ENCODE results near the gene ELMO1. TPM values are rescaled to one million over a fixed set of nuclear protein-coding genes. Genes with fewer than 3 reads are reported as not detected.
A peak's percentile ranks its signal among the peaks of the same experiment; 100 is the strongest.

The ELMO1 gene
- total and polyA plus RNA-seq, 9 donors = 8.9 to 48.9 (median 28.0) TPM

GRCh38 chr7:36967387-36967786, 481.3 kb downstream of the ELMO1 start:
- Histone ChIP-seq H3K36me3 (no peaks in the 10 kb centered on the region), H3K4me3 (no peak overlapping the region), H3K9me3 (no peaks in the 10 kb centered on the region), H3K27ac (no peak overlapping the region), H3K27me3 (no peaks in the 10 kb centered on the region), H3K4me1 (ENCODE audit: insufficient read depth) (no peaks in the 10 kb centered on the region)
- WGBS, 3 donors = 13 to 15% (median 15%) methylated on average over 4 of the region's 4 CpGs
- DNase-seq = peak; percentile 39 to 74 (median 57)
- intact Hi-C loops (cut with DNase I) = loop anchor here in 3 of 4 donors (1.0 to 5.0 kb wide), 3 partner anchors 215 to 230 kb away; no protein-coding TSS in a partner anchor
- TF ChIP-seq CTCF (IDR thresholded peaks at IDR 0.05) (peak; percentile 60 to 72 (median 65)), POLR2A (IDR thresholded peaks at IDR 0.05) (no peak)

GRCh38 chr7:36966636-36967035, 482.0 kb downstream of the ELMO1 start:
- Histone ChIP-seq H3K36me3 (no peaks in the 10 kb centered on the region), H3K9me3 (no peaks in the 10 kb centered on the region), H3K4me1 (ENCODE audit: insufficient read depth) (no peaks in the 10 kb centered on the region), H3K4me3 (no peak overlapping the region), H3K27me3 (no peaks in the 10 kb centered on the region), H3K27ac (no peak overlapping the region)
- no peak for DNase-seq
- intact Hi-C loops (cut with DNase I) = loop anchor here in 3 of 4 donors (1.0 to 5.0 kb wide), 3 partner anchors 216 to 231 kb away; no protein-coding TSS in a partner anchor
- TF ChIP-seq EP300 (IDR thresholded peaks at IDR 0.05) = no peak
- TF ChIP-seq POLR2A (IDR thresholded peaks at IDR 0.05) = no peak
- TF ChIP-seq CTCF (IDR thresholded peaks at IDR 0.05) = no peak
- WGBS, 3 donors = 70 to 75% (median 74%) methylated on average over 3 of the region's 3 CpGs

GRCh38 chr7:36966039-36966438, 482.6 kb downstream of the ELMO1 start:
- Histone ChIP-seq H3K27me3 (no peaks in the 10 kb centered on the region), H3K4me1 (ENCODE audit: insufficient read depth) (no peaks in the 10 kb centered on the region), H3K36me3 (no peaks in the 10 kb centered on the region), H3K27ac (no peak overlapping the region), H3K9me3 (no peaks in the 10 kb centered on the region), H3K4me3 (no peak overlapping the region)
- intact Hi-C loops (cut with DNase I) = loop anchor here in 2 of 4 donors (5.0 kb wide), 2 partner anchors 216 to 231 kb away; no protein-coding TSS in a partner anchor
- no peak for TF ChIP-seq EP300 (IDR thresholded peaks at IDR 0.05)
- no peak for TF ChIP-seq POLR2A (IDR thresholded peaks at IDR 0.05)
- TF ChIP-seq CTCF (IDR thresholded peaks at IDR 0.05) = no peak
- no peak for DNase-seq
- 82 to 84% (median 83%) methylated on average over 3 of the region's 3 CpGs for WGBS, 3 donors

- no peaks in the 10 kb centered on the region for H3K4me1 ChIP-seq (ENCODE audit: insufficient read depth)
- intact Hi-C loops (cut with DNase I) = loop anchor here in 2 of 4 donors (5.0 kb wide), 2 partner anchors 217 to 232 kb away; no protein-coding TSS in a partner anchor
- 93 to 100% (median 94%) methylated on average over 1 of the region's 1 CpG for WGBS, 3 donors
- H3K27ac ChIP-seq = no peak overlapping the region
- no peaks in the 10 kb centered on the region for H3K36me3 ChIP-seq
- no peak overlapping the region for H3K4me3 ChIP-seq
- no peaks in the 10 kb centered on the region for H3K27me3 ChIP-seq
- no peaks in the 10 kb centered on the region for H3K9me3 ChIP-seq
- DNase-seq = no peak
- TF ChIP-seq CTCF (IDR thresholded peaks at IDR 0.05) (no peak), POLR2A (IDR thresholded peaks at IDR 0.05) (no peak), EP300 (IDR thresholded peaks at IDR 0.05) (no peak)
These were observed 483.0 kb downstream of the ELMO1 start for GRCh38 chr7:36965625-36966024.

Measured in ovary (tissue), 9 donors.